Activated naive CD8-positive, alpha-beta T cell treated with anti-CD3 and anti-CD28 coated beads, Interleukin-2, amount 50 U/mL, for 24 hours (primary cell): ENCODE data around the gene PRDM11.
A peak's percentile ranks its signal among the peaks of the same experiment; 100 is the strongest.

Experiments used
- ATAC-seq: fragments of 150-1000 bp; cut with Tn5 transposase; one replicate; pipeline ENCODE4 v1.10.0; 2021
- DNase-seq: peaks from one replicate; pipeline ENCODE4 v3.0.0; 2021
- H3K27ac Mint-ChIP-seq: one replicate; pipeline ENCODE4 v1.8.0; 2021; ENCODE audit warnings: mild to moderate bottlenecking, mixed read lengths
- H3K27me3 Mint-ChIP-seq: one replicate; pipeline ENCODE4 v1.8.0; 2021; ENCODE audit warnings: mixed read lengths
- H3K36me3 Mint-ChIP-seq: one replicate; pipeline ENCODE4 v1.8.0; 2021; ENCODE audit warnings: low read depth, mixed read lengths
- H3K4me1 Mint-ChIP-seq: one replicate; pipeline ENCODE4 v1.8.0; 2021; ENCODE audit warnings: mixed read lengths
- H3K4me3 Mint-ChIP-seq: one replicate; pipeline ENCODE4 v1.8.0; 2021; ENCODE audit warnings: mild to moderate bottlenecking, moderate library complexity, mixed read lengths
- H3K9me3 Mint-ChIP-seq: one replicate; pipeline ENCODE4 v1.8.0; 2021; ENCODE audit warnings: mixed read lengths

Gene PRDM11

DNA sequence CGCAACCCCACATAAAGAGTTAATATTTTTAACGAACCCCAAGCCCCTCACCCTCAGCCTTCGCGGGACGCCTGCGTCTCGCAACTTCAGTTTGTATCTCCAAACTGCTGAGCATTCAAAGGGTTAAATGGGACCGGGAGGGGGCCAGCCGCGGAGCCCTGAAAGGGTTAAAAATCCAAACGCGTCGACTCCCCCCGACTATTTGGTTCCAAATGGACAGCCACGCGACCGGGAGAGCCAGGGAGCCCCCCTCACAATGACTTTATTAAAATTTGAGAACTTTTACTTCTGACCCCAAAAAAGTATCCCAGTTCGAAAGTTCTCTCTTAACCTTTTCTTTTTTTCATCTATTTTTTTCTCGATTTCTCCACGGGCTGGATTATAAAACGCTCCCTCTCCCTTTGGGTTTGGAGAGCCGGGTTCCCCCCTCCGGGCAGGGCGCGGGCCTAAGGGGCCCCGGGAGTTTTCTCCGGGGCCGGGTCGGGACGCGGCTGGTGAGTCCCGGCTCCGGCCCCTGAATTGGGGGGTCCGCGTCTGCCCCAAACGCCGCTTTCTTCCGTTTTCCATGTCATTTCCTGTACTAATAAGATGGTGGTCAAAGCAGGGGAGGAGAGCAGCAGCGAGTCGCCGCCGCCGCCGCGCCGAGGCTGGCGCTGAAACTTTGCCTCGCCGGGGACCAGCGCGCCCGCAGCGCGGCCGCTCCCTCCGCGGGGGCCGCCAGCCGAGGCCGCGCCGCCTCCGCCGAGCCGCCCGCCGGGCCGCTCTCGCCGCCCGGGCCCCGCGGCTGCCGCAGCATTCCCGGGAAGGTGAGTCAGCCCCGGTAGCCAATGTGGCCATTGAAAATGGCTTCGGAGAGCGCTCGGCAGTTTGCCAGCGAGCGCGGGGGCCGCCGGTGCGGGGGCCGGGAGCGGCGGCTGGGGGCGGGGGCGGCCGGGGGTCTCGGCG, at the start of gene PRDM11:
TSS of gene PRDM11 (plus strand) at position 568 of the 945 bp plus-strand sequence. CDS start 35,128 bp downstream, outside the sequence.
- H3K27ac Mint-ChIP-seq = peak within 1 kb of the TSS; percentile 79
- peak; percentile 62 for DNase-seq
- peaks cover 26% of the 10 kb centered on the region for H3K4me1 Mint-ChIP-seq
- H3K36me3 Mint-ChIP-seq = no peaks in the 10 kb centered on the region
- H3K9me3 Mint-ChIP-seq = no peaks in the 10 kb centered on the region
- ATAC-seq = peak; percentile 17
- peaks cover 24% of the 10 kb centered on the region for H3K27me3 Mint-ChIP-seq
- peak within 1 kb of the TSS; percentile 83 for H3K4me3 Mint-ChIP-seq

DNA sequence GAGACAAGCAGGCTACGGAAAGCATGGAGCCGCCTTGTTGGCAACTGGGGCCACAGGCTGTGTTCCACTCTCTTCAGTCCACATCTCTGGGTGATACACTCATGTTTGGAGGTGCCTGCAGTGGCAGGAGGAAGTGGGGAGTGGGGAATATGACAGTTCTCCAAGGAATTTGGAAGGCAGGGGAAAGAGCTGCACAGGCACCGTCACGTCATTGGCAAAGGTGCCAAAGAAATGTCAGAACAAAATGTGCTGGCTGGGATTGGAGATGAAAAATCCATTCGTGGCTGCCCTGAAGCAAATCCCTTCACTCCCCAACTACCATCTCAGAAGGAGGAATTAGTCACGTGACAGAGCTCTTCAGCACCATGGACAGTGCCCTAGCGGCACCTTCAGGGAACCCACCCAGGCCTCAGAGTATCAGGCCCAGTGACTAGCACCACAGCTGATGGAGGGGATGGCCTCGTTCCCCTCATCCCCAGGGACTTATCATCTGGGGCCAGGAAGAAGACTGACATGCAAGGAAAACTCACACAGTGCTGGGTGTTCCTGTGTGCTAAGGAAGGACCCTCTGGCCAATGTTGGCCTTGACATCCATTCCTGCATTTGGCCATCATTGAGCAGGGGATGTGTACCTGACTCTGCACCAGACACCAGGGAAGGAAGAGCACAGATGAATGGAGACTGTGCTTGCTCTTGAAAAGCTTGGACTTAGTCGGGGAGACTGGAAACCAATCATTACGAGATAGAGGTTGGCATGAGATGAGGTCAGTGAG, 48.5 kb upstream of the PRDM11 start:
- peaks cover 10% of the 10 kb centered on the region for H3K27me3 Mint-ChIP-seq
- DNase-seq (peak; percentile 45), ATAC-seq (no peak)
- peaks cover 22% of the 10 kb centered on the region for H3K4me1 Mint-ChIP-seq
- H3K9me3 Mint-ChIP-seq = no peaks in the 10 kb centered on the region
- peak overlapping the region; percentile 29 for H3K27ac Mint-ChIP-seq
- H3K4me3 Mint-ChIP-seq = no peak overlapping the region
- H3K36me3 Mint-ChIP-seq = no peaks in the 10 kb centered on the region

DNA sequence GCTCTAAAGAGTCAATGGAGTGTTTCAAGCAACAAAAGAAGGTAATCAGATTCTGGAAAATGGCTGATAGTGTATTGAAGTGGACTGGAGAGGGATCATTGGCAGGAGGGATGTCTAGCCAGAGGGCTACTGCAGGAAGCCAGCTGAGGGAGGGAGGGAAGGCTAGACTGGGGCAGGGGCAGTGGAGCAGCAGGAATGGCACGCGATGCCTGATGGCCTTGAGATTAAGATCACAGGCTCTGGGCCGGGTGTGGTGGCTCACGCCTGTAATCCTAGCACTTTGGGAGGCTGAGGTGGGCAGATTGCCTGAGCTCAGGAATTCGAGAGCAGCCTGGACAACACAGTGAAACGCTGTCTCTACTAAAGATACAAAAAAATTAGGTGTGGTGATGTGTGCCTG, 47.5 kb upstream of the PRDM11 start:
- peaks cover 10% of the 10 kb centered on the region for H3K27me3 Mint-ChIP-seq
- H3K9me3 Mint-ChIP-seq = no peaks in the 10 kb centered on the region
- H3K36me3 Mint-ChIP-seq = no peaks in the 10 kb centered on the region
- ATAC-seq = no peak
- H3K27ac Mint-ChIP-seq = no peak overlapping the region
- DNase-seq = no peak
- H3K4me3 Mint-ChIP-seq = no peak overlapping the region
- H3K4me1 Mint-ChIP-seq = peaks cover 16% of the 10 kb centered on the region

DNA sequence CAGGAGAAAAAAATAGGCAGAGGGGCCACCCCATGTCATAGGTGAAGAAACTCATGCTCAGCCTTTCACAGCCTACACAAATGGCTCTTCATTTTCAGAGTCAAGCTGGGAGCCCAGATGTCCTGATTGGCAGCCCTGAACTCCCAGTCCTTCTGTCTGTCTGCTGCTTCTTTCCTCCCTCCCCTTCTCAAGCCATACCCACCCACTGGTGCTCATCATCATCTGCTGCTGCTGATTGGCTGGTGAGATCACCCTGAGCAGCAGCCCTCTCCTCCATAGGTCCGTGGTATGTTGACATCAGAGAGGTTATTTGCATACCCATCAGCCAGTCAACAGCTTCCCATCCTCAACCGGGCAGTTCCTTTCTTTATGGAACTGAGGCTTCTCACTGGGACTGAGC, 46.1 kb upstream of the PRDM11 start:
- H3K4me1 Mint-ChIP-seq = peaks cover 15% of the 10 kb centered on the region
- ATAC-seq (no peak), DNase-seq (no peak)
- no peak overlapping the region for H3K4me3 Mint-ChIP-seq
- H3K9me3 Mint-ChIP-seq = no peaks in the 10 kb centered on the region
- H3K36me3 Mint-ChIP-seq = no peaks in the 10 kb centered on the region
- H3K27me3 Mint-ChIP-seq = peaks cover 10% of the 10 kb centered on the region
- H3K27ac Mint-ChIP-seq = no peak overlapping the region

DNA sequence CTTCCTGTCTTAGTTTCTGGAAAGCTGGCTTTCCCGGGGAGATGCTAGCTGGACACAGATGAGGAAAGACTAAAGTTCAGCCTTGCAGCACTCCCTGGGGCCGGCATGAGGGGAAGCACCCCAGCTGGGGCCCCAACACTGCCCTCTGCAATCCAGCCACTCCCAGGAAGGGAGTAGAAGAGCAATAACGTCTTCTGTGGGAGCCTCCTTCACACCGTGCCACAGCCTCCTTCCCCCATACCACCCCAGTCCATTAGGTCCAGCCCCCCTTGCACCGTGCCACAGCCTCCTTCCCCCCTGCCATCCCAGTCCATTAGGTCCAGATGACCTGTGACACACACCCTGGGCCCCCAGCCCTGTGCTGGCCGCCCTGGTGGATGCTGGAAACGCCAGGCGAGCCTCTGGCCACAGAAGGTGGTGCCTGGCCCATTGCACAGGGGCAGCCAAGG, 44.1 kb upstream of the PRDM11 start:
- ATAC-seq (no peak), DNase-seq (no peak)
- Mint-ChIP-seq H3K36me3 (no peaks in the 10 kb centered on the region), H3K9me3 (no peaks in the 10 kb centered on the region), H3K27me3 (peaks cover 6% of the 10 kb centered on the region), H3K4me3 (peak overlapping the region; percentile 63), H3K27ac (no peak overlapping the region), H3K4me1 (peaks cover 15% of the 10 kb centered on the region)

DNA sequence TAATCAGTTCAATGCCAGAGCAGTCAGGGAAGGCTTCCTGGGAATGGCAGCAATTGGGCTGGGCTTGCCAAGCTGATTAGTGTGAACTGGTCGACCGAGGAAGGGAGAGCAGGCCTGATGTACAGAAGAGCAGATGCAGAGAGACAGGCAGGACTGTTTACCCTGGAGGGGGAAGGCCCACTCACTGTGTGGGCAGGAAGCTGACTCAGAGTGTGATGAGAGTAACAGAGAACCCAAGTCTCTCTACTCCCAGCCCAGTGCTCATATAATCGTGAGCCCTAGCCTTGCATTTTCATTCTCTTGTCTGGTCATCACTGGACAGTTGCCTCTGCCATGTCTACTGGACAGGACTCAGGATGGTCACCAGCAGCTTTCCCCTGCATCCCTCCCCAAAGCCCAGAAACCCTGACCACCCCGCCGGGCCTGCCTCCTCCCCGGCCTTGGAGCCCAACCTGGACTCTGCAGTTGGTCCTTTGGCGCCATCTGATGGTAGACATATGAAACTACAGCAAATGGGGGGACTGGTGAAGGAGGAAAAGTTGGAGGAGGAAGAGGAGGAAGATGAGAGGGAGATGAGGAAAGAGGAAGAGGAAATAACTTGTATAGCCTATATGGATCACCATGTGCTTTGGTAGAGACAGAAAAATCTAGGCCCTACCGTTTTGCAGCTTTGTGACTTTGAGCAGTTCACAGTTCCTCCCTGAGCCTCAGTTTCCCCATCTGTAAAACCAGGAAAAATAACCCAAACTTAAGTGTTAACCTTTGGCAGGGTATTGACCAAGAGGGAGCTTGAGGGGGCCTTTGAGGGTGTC, 43.4 kb upstream of the PRDM11 start:
- ATAC-seq (peak; percentile 97), DNase-seq (peak; percentile 66)
- Mint-ChIP-seq H3K4me1 (peaks cover 15% of the 10 kb centered on the region), H3K36me3 (no peaks in the 10 kb centered on the region), H3K27me3 (peaks cover 6% of the 10 kb centered on the region), H3K27ac (peak overlapping the region; percentile 30), H3K9me3 (no peaks in the 10 kb centered on the region), H3K4me3 (peak overlapping the region; percentile 63)

DNA sequence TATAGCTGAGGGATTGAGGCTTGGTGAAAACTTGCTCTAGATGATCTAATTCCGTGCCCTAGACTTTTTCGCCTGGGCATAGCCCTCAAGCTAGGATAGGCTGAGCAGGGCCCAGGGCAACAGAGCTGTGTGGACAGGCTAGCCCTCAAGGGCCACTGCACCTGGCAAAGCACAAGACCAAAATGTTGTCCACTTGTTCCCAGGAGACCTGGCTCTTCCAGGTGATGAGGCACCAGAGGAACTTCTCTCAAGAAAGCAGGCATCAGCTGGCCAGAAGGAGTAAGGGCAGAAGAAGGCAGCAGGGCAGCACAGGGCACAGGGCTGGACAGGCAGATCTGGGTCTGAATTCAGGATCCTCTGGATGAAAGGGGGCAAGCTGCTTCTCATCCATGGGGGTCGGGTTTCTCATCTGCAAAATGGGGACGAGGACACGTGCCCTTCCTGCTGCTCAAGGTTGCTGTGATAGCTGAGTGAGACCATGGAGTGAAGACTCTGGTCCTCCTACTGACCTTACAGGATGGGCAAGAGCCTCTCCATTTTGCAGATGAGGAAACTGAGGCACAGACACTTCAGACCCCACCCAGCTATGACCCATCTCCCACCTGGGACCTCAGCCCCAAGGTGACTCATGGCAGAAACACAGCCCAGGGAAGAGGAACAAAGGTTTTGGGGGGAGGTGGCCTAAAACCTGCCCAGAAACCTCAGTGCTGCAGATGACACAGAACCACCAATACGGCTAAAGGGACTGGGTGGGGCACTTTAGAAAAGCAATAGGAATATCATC, 42.2 kb upstream of the PRDM11 start:
- H3K36me3 Mint-ChIP-seq = no peaks in the 10 kb centered on the region
- H3K9me3 Mint-ChIP-seq = no peaks in the 10 kb centered on the region
- H3K27me3 Mint-ChIP-seq = peaks cover 4% of the 10 kb centered on the region
- ATAC-seq (no peak), DNase-seq (no peak)
- peaks cover 15% of the 10 kb centered on the region for H3K4me1 Mint-ChIP-seq
- no peak overlapping the region for H3K27ac Mint-ChIP-seq
- no peak overlapping the region for H3K4me3 Mint-ChIP-seq

DNA sequence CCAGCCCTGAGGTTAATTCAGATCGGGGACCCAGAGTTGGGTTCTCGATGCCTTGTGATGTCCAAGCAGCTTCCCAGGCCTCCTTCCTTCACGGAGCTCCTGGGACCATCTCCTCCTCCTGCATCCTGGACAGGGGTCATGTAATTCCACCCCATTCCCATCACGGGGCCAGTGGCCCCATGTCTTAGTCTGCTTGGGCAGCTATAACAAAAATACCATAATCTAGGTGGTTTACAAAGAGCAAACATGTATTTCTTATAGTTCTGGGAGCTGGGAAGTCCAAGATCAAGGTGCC, 41.7 kb upstream of the PRDM11 start:
- no peaks in the 10 kb centered on the region for H3K36me3 Mint-ChIP-seq
- DNase-seq (no peak), ATAC-seq (no peak)
- H3K27me3 Mint-ChIP-seq = peaks cover 8% of the 10 kb centered on the region
- H3K27ac Mint-ChIP-seq = no peak overlapping the region
- H3K9me3 Mint-ChIP-seq = no peaks in the 10 kb centered on the region
- peaks cover 15% of the 10 kb centered on the region for H3K4me1 Mint-ChIP-seq
- H3K4me3 Mint-ChIP-seq = no peak overlapping the region

DNA sequence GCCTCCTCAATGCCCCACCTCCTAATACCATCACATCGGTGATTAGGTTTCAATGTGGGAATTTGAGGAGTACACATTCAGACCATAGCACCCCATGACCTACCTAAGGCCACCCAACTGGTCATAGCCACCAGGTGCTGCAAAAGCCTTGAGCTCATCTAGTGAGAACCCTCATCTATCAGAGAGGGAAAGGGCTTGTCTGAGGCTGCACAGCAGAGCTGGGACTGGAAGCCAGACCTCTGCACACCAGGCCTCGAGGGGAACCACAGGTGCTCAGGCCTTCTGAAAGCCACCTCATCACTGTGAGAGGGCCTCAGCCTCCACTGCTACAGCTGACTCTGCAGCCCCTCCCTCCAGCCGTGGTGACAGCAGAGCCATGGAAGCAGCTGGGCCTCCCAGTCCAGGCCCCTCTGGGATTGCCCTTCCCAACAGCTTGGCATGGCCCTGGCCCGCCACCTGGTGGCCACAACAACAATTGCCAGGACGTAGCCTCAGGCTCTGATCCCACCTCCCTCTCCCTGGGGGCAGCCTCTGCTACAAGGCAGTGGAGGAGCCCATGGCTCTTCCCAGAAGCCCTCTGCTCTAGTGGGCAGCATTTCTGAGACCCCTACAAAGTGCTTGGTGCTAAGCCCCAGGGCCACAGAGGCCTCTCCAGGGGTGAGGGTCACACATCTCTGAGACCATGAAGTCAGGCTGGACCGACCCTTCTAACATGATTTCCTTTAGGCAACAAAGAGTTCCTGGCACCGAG, 41.0 kb upstream of the PRDM11 start:
- ATAC-seq = peak; percentile 22
- H3K27ac Mint-ChIP-seq = no peak overlapping the region
- H3K9me3 Mint-ChIP-seq = no peaks in the 10 kb centered on the region
- H3K4me1 Mint-ChIP-seq = peaks cover 15% of the 10 kb centered on the region
- peaks cover 7% of the 10 kb centered on the region for H3K27me3 Mint-ChIP-seq
- H3K36me3 Mint-ChIP-seq = no peaks in the 10 kb centered on the region
- DNase-seq = peak; percentile 70
- no peak overlapping the region for H3K4me3 Mint-ChIP-seq

DNA sequence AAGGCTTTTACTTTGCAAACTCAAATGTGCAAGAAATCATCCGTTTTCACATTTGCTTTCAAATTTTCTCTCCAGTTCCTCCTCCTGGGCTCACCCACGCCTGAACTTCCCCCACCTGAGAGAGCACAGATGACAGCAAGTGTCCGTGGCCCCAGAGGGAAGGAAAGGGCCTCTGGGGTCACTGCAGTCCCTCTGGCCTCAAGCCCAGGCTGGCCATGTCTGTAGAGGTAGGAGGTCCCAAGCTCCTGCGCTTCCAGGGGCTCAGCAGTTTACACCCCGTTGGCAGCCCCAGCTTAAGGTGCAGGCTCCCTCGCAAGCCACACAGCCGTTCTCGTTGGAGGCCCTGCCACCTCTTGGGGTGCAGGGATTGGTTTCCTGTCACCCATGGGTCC, 40.5 kb upstream of the PRDM11 start:
- Mint-ChIP-seq H3K4me1 (peaks cover 15% of the 10 kb centered on the region), H3K27ac (no peak overlapping the region), H3K36me3 (no peaks in the 10 kb centered on the region)

DNA sequence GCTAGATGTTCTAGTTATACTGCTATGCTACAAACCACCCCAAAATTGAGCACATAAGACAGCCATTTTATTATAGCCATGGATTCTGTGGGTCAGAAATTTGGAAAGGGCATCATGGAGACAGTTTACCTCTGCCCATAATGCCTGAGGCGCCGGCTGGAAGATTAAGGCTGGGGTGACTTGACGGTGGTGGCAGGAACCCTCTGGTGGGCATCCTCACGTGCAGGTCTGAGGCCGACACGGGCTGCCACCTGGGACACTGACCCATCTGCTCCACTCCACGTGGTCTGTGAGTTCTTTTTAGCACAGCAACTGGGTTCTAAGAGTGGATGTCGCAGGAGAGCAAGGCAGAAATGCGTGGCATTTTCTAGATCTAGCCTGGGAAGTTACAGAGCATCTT, 40.0 kb upstream of the PRDM11 start:
- peaks cover 9% of the 10 kb centered on the region for H3K27me3 Mint-ChIP-seq
- no peak overlapping the region for H3K4me3 Mint-ChIP-seq
- DNase-seq (no peak), ATAC-seq (no peak)
- H3K4me1 Mint-ChIP-seq = peaks cover 13% of the 10 kb centered on the region
- no peaks in the 10 kb centered on the region for H3K9me3 Mint-ChIP-seq
- H3K36me3 Mint-ChIP-seq = no peaks in the 10 kb centered on the region
- no peak overlapping the region for H3K27ac Mint-ChIP-seq

More for the DNA sequence above, 40.5 kb upstream of the PRDM11 start:
- Mint-ChIP-seq H3K4me3 (no peak overlapping the region), H3K27me3 (peaks cover 6% of the 10 kb centered on the region), H3K9me3 (no peaks in the 10 kb centered on the region)
- no peak for DNase-seq
- ATAC-seq = no peak

DNA sequence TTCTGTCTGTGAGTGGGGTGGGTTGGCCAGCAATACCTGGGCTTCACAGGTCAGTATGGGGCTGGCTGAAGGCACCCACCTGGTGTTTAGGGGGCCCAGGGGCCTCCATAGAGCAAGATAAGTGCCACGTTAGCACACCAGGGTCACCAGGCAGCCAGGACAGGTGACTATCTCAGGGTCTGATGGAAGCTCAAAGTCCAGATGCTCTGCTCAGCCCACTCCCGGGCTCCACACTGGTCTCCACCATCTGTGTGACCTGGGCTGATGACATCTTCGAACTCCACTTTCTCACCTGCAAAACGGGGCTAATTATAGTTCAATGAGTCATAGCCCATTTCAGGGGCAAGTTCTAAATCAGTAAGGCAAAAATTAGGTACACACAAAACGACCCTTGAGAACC, 39.4 kb upstream of the PRDM11 start:
- peaks cover 13% of the 10 kb centered on the region for H3K4me1 Mint-ChIP-seq
- H3K4me3 Mint-ChIP-seq = no peak overlapping the region
- DNase-seq (no peak), ATAC-seq (no peak)
- H3K27ac Mint-ChIP-seq = no peak overlapping the region
- peaks cover 12% of the 10 kb centered on the region for H3K27me3 Mint-ChIP-seq
- H3K36me3 Mint-ChIP-seq = no peaks in the 10 kb centered on the region
- no peaks in the 10 kb centered on the region for H3K9me3 Mint-ChIP-seq
